ENCODE measurements around the gene PER1. TPM values are rescaled to one million over a fixed set of nuclear protein-coding genes. Genes with fewer than 3 reads are reported as not detected.

Gene PER1
- total RNA-seq, 1 experiment from 2014 or later, result 87.6 TPM

GRCh38 chr17:8096541-8096940 lies 55.7 kb downstream of the PER1 start:
- no peaks in the 10 kb centered on the region for H3K36me3 ChIP-seq (ENCODE audit: control insufficient read depth in 1 of 2, insufficient read depth in 2 of 2, low read length in 2 of 2)
- ChIA-PET POLR2A (no interaction called here), RAD21 (ENCODE audit: low non-redundant PET in 1 of 2, low total read pairs in 2 of 2, uncharacterized antibody in 2 of 2, unreplicated experiment in 2 of 2) (no interaction called here), CTCF (no interaction called here)
- TF ChIP-seq POLR2A (IDR thresholded peaks at IDR 0.05; ENCODE audit: borderline replicate concordance, extremely low read depth, insufficient read depth, insufficient read length) (no peak), EZH2phosphoT487 (IDR thresholded peaks at IDR 0.05; ENCODE audit: borderline replicate concordance) (no peak), REST (IDR thresholded peaks at IDR 0.05; ENCODE audit: low read depth) (no peak), EZH2 (IDR thresholded peaks at IDR 0.05) (no peak), CBX3 (IDR thresholded peaks at IDR 0.05; ENCODE audit: low read depth) (no peak), ATF3 (IDR thresholded peaks at IDR 0.05) (no peak), CTCF (IDR thresholded peaks at IDR 0.05 in 2 of 3, conservative IDR thresholded peaks at IDR 0.05 in 1 of 3; ENCODE audit: borderline replicate concordance in 1 of 3, insufficient read depth in 1 of 3, low read depth in 2 of 3, low read length in 2 of 3) (no peak), ZNF274 (IDR thresholded peaks at IDR 0.05; ENCODE audit: low read depth, low read length) (no peak), ZFX (IDR thresholded peaks at IDR 0.05) (no peak), FOSL1 (IDR thresholded peaks at IDR 0.05; ENCODE audit: low read depth) (no peak), EGR1 (IDR thresholded peaks at IDR 0.05; ENCODE audit: low read depth) (no peak), ELF1 (IDR thresholded peaks at IDR 0.05; ENCODE audit: borderline replicate concordance, low read depth) (no peak)
- H3K9ac ChIP-seq (ENCODE audit: low read length), result no peak overlapping the region
- no peak for DNase-seq (ENCODE audit: low read depth, low spot score)
- 0 out of 4 replicates have a peak, but pooled peaks cover 0 to 3% of the 10 kb centered on the region in 2 experiments for H3K4me1 ChIP-seq (ENCODE audit: control insufficient read depth in 1 of 2, insufficient read depth in 2 of 2, low read length in 2 of 2)
- no peaks in the 10 kb centered on the region for H3K9me3 ChIP-seq (ENCODE audit: control insufficient read depth in 1 of 2, insufficient read depth in 1 of 2, low read depth in 1 of 2, low read length in 2 of 2)
- H3K79me2 ChIP-seq (ENCODE audit: insufficient read depth, low read length), result no peaks in the 10 kb centered on the region
- H3K27ac ChIP-seq (ENCODE audit: low read depth, low read length), result no peak overlapping the region
- no peaks in the 10 kb centered on the region for H3K9me2 ChIP-seq (ENCODE audit: insufficient read depth)
- H2AFZ ChIP-seq (ENCODE audit: low read depth, low read length, poor library complexity, severe bottlenecking), result no peak overlapping the region
- intact Hi-C loops (cut with micrococcal nuclease), result no loop called here
- H3K27me3 ChIP-seq (ENCODE audit: insufficient read depth, low read length), result no peaks in the 10 kb centered on the region
- no peak overlapping the region for H3K4me3 ChIP-seq (replicated peaks in 1 of 2; ENCODE audit: low read depth in 1 of 2, low read length in 2 of 2)
- no peak for ATAC-seq
- no peak overlapping the region for H3K4me2 ChIP-seq (ENCODE audit: low read length)
- BruUV-seq (replicated peaks), result no TSS peak
- no peaks in the 10 kb centered on the region for H4K20me1 ChIP-seq (ENCODE audit: insufficient read depth)
